Pulmonary artery endothelial cell (primary cell): ENCODE results near the gene PAGR1. TPM values are rescaled to one million over a fixed set of nuclear protein-coding genes. Genes with fewer than 3 reads are reported as not detected.
"Not testable (repeated sequence)": the region's sequence is repeated elsewhere in the genome, so short reads cannot be mapped to it uniquely, and the experiment has no call there.

ENCODE experiments used
- DNase-seq: peaks from one replicate; pipeline ENCODE4 v3.0.0-alpha.2; 2011; ENCODE audit warnings: low read depth, low spot score
- total RNA-seq: library from RNA; depleted of rRNA; stranded (reverse); fragments of >200 nt; gene quantifications from 2 replicates; pipeline ENCODE4 v1.2.3, GENCODE V29; 2014

Gene PAGR1
- total RNA-seq, 1 donor from 2014 or later: 17.4 TPM

DNA sequence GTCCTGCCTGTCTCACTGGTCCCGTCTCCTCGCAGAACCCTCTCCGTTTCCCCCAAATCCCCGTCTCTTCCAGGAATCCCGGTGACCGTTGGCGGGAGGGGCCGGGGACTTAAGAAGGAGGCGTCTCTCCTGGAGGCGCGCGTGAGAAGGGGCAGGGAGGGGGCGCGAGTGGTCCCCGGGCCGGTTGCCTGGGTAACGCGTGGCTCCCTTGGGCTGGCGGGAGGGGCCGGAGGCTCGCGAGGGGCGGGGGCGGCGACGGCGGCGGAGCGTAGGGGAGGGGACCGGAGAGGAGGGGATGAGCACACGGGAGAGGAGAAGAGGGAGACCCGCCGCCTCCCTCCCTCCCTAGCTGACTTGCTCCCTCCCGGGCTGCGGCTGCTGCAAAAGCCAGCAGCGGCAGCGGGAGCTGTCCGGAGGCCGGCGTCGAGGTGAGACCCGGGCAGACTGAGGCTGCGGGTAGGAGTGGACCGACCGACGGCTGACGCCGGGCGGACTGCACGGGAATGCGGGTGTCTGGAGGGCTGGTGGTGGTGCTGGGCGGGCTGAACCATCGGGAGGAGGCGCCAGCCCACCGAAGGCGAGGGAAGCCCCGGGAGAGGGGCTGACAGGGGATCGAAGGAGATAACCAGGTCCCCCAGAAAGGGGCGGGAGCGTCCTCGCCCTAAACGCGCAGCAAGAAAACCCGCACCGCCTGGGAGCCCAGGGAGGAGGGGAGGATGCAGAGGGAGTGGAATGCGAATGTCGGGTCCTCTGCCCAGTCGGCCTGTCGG, 3.9 kb upstream of the PAGR1 start, which contains the start of gene PRRT2:
TSS of gene PRRT2 (plus strand) at position 298 of the 770 bp plus-strand sequence. CDS start 862 bp downstream, outside the sequence.
- DNase-seq: no peak

DNA sequence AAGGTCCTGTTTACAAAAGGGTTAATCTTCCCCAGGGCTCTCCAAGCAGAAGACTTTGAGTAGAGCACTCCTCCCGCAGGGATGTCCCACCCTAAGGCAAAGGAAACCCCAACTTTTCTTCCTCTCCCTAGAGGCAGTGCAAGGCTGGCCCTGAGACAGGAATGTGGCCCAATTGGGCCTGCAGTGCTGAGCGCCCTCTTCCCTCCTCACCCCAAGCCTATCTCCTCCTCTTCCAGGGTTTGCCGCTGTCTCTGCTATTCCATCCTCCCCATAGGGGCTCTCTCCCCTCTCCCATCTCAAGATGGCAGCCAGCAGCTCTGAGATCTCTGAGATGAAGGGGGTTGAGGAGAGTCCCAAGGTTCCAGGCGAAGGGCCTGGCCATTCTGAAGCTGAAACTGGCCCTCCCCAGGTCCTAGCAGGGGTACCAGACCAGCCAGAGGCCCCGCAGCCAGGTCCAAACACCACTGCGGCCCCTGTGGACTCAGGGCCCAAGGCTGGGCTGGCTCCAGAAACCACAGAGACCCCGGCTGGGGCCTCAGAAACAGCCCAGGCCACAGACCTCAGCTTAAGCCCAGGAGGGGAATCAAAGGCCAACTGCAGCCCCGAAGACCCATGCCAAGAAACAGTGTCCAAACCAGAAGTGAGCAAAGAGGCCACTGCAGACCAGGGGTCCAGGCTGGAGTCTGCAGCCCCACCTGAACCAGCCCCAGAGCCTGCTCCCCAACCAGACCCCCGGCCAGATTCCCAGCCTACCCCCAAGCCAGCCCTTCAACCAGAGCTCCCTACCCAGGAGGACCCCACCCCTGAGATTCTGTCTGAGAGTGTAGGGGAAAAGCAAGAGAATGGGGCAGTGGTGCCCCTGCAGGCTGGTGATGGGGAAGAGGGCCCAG, 3.0 kb upstream of the PAGR1 start:
- no peak for DNase-seq

DNA sequence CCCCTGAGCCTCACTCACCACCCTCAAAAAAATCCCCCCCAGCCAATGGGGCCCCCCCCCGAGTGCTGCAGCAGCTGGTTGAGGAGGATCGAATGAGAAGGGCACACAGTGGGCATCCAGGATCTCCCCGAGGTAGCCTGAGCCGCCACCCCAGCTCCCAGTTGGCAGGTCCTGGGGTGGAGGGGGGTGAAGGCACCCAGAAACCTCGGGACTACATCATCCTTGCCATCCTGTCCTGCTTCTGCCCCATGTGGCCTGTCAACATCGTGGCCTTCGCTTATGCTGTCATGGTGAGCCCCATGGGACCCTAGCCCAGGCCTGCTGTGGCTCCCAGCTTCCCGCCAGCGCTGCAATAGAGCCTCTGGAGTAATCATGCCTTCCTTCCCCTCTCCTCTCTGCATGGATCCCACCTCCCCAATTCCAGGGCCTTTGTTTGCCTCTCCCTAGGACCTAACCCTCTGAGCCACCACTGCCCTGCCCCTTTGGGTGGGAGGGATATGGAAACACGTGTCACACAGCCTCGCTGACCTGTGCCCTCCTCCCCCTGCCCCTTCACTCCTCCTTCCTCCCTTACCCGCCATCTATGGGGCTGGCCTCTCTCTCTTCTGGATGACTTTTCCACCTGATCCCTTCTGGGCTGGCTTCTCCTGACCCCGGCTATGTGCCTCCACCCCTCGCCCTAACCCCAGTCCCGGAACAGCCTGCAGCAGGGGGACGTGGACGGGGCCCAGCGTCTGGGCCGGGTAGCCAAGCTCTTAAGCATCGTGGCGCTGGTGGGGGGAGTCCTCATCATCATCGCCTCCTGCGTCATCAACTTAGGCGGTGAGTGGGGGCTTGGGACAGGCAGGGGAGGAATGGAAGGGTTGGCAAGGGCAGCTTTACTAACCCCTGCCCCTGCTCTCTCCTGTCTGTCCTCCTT, 2.0 kb upstream of the PAGR1 start:
- no peak for DNase-seq

DNA sequence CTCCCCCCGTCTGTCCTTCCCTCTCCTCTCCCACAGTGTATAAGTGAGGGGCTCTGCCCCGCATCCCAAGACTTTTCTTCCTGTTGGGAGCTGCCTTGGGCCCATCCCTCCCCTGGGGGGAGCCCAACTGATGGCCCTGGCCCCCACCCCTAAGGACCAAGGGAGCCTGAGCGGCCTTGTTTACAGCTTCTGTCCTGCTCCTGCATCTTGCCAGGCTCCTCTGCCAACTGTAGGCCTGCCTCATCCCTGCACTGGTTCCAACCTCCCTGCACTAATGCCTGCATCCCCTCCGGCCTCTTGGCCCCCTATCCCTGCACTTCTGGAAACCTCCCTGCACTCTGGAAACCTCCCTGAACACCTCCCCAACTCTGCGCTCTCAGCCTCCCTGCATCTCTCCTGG, 1.4 kb upstream of the PAGR1 start:
- no peak for DNase-seq

DNA sequence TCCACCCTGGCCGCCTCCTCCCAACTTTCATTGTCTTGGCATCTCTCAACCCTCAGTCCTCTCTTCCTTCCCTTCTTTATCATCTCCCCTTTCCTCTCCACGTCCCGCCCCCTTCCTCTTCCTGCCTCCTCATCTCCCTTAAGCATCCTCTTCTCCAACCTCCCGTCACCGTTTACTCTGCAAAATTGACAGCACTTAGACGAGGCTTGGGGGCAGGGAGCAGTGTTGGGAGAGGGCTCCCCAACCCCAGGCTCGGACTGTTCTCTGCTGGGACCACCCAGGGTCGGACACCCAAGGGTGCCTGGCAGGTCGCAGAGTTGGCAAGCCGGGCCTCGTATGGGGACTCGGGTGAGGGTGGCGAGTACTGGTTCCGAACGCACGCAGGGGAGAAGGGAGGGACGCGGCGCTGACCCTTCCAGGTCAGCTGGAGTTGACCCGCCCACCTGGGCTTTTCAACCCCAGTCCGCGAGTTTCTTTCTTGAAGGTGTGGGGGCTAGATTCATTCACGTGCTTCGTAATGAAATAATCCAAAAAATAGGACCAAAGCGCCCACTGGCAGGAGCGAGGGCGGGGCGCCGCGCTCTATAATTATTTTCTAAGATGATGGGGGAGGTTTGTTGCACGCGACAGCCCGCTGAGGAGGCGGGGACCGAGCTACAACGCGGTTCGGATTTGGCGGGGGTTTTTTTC, 775 bp upstream of the PAGR1 start:
- DNase-seq: no peak

DNA sequence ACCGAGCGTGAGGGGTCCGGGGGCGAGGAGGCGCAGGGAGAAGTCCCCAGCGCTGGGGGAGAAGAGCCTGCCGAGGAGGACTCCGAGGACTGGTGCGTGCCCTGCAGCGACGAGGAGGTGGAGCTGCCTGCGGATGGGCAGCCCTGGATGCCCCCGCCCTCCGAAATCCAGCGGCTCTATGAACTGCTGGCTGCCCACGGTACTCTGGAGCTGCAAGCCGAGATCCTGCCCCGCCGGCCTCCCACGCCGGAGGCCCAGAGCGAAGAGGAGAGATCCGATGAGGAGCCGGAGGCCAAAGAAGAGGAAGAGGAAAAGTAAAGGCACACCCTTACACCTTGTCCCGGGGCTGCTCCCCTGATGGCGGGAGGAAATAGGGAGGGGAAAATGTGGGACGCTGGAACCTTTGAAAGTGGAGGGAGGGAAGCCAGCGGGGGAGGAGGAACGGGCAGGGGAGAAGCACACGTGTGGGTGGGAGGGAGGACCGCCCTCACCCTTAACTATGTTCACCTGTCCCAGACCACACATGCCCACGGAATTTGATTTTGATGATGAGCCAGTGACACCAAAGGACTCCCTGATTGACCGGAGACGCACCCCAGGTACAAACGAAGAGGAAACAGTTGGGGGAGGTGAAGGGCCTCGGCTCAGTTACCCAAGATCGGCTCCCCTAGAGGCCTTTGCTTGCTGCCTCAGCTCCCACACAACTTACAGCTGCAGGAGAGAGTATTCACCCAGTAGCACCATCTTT, 916 bp downstream of the PAGR1 start:
- DNase-seq: no peak

DNA sequence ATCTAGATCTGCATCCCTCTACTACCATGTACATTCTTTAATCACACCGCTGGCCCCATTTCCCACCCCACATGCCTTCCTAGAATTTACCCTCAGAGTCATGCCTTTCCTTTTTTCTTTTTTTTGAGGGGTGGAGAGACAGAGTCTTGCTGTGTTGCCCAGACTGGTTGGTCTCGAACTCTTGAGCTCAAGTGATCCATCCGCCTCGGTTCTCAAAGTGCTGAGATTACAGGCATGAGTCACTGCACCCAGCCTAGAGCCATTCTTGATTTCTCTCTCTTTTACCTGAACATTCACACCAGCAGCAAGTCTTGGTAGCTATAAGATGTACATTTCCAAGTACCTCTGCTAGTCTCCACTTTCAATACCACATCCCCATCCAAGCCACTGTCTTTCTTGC, 2.1 kb downstream of the PAGR1 start:
- no peak for DNase-seq

DNA sequence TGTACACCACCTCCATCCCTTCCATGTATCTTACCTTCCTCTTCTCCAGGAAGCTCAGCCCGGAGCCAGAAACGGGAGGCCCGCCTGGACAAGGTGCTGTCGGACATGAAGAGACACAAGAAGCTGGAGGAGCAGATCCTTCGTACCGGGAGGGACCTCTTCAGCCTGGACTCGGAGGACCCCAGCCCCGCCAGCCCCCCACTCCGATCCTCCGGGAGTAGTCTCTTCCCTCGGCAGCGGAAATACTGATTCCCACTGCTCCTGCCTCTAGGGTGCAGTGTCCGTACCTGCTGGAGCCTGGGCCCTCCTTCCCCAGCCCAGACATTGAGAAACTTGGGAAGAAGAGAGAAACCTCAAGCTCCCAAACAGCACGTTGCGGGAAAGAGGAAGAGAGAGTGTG, 3.6 kb downstream of the PAGR1 start:
- DNase-seq: no peak

DNA sequence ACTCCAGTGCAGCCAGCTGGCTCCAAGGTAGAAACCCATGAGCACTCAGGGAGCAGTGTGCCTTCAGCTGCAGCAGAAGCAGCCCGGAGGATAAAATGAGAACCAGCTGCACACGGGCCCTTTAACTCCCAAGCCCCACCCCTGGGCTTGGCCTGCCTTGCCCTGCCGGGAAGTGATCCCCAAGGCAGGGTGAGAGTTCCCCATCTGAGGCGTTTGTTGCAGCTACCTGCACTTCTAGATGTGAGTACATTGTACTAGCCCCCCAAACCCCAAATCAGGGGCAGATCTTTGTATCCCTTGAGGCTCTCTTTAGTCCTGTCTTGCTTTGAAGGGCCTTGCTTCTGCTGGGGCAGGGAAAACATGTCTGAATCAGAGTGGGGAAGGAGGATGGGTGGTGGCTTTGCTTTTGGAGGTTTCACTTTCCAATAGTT, 4.3 kb downstream of the PAGR1 start, which contains the start of gene MVP:
TSS of gene MVP (plus strand) at position 192 of the 431 bp plus-strand sequence. CDS start 10,088 bp downstream, outside the sequence.
- no peak for DNase-seq

DNA sequence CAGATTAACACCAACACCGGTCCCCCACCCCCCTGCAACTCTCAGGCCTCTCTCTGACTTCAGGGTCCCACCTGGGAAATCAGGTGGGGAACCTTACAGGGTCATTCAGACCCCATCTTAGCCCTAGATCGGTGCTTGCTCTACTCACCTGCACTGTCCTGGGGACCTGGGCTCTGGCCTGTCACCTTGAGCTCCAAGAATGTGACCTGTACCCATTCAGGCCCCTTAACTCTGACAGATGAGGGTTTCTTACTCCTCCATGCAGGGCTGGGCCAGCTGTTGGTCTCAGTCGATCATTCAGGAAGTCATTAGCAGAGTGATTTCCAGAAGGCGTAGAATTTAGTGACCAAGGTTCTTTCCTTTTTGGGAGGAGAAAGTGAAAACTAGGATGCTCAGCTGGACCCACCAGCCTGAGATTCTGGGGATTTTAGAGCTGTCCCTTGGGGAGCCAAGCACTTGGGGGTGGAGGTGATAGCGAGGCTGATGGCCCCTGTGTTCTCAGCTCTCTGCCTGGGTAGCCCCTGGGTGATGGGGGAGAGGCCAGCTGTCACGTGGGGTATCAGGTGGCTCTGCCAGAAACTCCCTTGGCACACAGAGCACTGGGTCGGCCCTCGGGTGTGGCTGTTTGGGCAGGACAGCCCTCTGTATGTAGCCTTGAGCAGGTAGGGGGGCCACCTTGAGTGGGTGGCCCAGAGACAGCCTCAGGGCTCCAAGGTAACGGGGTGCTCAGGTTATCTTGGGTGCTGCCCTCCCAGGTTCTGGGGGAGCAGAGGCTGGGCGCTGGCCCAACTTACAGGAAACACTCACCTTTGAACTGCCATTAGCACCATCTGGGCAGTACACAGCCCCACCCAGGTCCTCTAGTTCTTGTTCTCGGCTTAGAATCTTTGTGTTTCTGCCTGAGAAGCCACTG, 5.0 kb downstream of the PAGR1 start:
- DNase-seq: no peak

DNA sequence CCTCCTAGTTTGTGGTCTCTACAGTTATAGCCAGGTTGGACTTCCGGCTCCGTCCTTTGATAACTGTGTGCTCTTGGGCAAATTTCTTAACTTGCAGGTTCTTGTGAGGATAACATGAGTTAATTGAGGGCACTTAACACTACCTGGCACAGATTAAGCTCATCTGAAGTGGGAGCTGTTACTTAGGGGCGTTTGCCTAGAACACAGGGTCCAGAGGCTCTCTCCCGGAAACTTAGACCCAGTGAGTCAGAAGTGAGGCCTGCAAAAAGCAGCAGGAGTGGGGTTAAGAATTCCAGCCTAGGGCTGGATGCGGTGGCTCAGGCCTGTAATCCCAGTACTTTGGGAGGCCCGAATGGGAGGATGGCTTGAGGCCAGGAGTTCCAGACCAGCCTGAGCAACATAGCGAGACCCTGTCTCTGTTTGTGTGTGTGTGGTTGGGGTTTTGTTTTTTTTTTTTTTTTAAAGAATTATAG, 5.7 kb downstream of the PAGR1 start:
- no peak for DNase-seq

DNA sequence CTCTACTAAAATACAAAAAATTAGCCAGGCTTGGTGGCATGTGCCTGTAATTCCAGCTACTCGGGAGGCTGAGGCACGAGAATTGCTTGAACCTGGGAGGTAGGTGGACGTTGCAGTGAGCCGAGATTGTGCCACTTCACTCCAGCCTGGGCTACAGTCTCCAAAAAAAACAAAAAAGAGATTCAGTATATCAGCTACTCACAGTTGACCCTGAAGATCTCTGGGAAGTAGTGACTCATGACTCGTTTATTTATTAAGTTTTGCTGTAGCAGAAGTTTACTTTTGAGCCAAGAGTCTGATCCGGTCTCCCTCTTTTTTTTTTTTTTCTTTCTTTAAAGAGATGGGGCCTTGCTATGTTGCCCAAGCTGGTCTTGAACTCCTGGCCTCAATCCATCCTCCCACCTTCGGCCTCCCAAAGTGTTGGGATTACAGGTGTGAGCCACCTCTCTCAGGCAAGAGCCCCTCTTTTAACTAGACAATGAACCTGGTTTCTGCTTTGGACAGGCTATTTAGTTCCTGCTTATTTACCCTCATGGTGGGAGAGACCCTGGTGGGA, 8.7 kb downstream of the PAGR1 start:
- DNase-seq: peak; percentile 55

DNA sequence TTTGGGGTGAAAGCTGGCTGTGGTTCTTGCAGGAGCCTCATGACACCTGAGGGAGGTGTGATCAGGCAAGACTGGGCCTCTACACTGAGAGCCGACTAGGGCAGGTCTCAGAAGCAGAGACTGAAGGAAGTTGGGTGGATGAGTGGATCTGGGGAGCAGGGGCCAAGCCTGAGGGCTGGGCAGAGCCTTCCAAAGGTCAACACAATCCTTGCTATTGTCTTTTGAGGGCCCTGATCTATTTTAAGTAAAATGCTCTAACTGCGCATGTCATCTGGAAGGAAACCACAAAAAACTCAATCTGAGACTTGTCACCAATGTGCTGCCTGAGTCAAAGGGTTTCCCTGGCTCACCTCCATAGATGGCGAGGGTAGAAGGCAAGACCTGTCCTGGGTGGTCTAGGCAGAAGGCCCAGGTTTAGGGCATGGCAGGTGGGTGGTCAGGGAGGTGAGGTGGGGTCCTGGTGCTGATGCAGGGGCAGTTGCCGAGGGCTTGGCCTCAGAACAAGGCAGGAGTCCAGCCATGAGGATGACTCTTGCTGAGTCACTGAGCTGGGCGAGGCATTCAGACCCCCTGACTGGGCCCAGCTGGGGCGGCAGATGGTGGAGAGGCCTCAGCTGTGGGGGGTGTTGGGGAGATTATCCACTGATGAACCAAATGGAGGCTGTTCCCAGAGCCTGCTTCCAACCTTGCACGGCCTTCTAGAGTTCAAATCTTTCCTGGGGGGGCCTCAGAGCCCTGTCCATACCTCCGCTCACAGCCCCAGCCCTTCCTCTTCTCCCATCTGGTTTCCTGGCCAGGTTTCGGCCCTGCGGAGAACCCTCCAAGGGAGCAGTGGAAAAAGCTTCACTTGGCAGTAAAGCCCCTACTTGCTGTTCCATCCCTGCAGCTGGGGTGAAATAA, 9.4 kb downstream of the PAGR1 start:
- DNase-seq: no peak

DNA sequence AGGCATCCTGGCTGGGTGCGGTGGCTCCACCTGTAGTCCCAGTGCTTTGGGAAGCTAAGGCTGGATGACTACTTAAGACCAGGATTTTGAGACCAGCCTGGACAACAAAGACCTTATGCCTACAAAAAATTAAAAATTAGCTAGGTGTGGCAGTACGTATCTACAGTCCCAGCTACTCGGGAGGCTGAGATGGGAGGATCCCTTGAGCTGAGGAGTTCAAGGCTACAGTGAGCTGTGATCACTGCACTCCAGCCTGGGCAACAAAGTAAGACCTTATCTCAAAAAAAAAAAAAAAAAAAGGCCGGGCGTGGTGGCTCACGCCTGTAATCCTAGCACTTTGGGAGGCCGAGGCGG, 10.4 kb downstream of the PAGR1 start:
- DNase-seq: no peak

DNA sequence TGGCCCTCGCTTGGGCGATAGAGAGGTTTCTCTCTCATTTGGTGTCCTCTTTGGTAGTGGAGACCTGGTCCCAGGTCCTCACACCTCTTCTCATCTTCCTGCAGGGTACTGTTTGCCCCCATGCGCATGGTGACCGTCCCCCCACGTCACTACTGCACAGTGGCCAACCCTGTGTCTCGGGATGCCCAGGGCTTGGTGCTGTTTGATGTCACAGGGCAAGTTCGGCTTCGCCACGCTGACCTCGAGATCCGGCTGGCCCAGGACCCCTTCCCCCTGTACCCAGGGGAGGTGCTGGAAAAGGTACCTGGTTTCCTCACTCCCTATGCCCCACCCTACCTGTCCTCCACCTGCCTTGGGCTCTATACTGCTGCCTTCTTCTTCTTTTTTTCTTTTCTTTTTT, 14.8 kb downstream of the PAGR1 start:
- no peak for DNase-seq

DNA sequence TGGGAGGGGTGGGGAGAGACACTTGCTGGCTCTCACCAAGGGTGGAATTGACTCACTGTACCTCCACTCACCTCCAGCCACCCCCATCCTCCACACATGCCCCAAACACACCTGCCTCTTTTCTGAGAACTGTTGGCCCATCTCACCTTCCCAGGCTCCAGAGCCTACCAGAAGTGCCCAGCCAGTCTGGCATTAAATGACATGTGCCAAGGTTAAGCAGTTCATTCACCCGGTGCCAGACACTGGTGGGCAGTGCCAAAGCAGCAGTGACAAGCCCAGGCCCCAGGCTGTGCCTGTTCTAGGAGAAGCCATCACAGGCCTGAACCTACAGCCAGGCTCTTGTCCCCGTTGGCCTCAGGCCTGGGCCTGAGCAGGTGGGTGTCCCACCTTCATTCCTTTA, 15.5 kb downstream of the PAGR1 start:
- DNase-seq: no peak

DNA sequence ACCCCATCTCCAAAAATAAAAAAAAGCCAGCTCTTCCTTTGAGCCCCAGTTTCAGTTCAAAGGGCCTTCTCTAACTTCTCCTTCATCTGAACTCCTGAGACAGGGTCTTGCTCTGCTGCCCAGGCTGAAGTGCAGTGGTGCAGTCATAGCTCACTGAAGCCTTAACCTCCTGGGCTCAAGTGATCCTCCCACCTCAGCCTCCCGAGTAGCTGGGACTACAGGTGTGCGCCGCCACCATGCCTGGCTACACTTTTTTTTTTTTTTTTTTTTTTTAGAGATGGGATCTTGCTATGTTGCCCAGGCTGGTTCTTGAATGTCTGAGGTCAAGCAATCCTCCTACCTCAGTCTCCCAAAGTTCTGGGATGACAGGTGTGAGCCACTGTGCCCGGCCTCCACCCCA, 17.3 kb downstream of the PAGR1 start:
- not testable (repeated sequence) for DNase-seq
